Uterus (tissue), 2 donors: ENCODE measurements around the gene FBXL22.

Experiments used
- POLR2A ChIP-seq, 2 donors: fragments of 450-650 bp; IDR thresholded peaks; one replicate each; pipeline ENCODE4 v1.6.1; 2016; ENCODE audit warnings: antibody characterized with exemption in 2 of 2, mild to moderate bottlenecking in 1 of 2, moderate library complexity in 1 of 2
- TF ChIP-seq, protein P1 (sequence below), 4 experiments: fragments of 200-600 bp in 2 of 4; fragments of 450-650 bp in 2 of 4; sonication (generic) in 2 of 4; IDR thresholded peaks; one replicate each; pipeline ENCODE4 v1.5.1; 2016 to 2019; ENCODE audit warnings: antibody characterized with exemption in 4 of 4, mild to moderate bottlenecking in 2 of 4, moderate library complexity in 1 of 4

DNA sequence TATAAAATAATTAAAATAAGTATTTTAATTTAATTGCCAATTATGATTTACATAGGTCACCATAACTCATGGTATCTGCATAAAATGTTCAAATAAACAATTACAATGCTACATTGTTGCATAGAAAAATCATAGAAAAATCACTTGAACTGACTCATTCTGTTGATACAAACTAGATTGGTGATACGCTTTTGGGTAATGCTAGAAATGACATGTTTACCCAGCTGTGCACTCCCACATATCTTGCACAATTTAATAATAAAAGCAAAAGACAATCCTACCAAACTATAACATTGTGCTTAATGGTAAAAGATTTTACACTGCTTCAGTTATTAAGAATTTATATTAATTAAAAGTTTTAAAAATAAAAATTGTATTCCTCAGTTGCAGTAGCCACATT, 45.8 kb upstream of the FBXL22 start:
- TF ChIP-seq, protein P1, sequence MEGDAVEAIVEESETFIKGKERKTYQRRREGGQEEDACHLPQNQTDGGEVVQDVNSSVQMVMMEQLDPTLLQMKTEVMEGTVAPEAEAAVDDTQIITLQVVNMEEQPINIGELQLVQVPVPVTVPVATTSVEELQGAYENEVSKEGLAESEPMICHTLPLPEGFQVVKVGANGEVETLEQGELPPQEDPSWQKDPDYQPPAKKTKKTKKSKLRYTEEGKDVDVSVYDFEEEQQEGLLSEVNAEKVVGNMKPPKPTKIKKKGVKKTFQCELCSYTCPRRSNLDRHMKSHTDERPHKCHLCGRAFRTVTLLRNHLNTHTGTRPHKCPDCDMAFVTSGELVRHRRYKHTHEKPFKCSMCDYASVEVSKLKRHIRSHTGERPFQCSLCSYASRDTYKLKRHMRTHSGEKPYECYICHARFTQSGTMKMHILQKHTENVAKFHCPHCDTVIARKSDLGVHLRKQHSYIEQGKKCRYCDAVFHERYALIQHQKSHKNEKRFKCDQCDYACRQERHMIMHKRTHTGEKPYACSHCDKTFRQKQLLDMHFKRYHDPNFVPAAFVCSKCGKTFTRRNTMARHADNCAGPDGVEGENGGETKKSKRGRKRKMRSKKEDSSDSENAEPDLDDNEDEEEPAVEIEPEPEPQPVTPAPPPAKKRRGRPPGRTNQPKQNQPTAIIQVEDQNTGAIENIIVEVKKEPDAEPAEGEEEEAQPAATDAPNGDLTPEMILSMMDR (IDR thresholded peaks at IDR 0.05): no peak
- TF ChIP-seq POLR2A (IDR thresholded peaks at IDR 0.05): no peak
